H9 (cell line): ENCODE data around the gene OLA1. TPM values are rescaled to one million over a fixed set of nuclear protein-coding genes. Genes with fewer than 3 reads are reported as not detected.

ENCODE experiments used
- DNase-seq: peaks from one replicate; pipeline ENCODE4 v3.0.0-alpha.2; 2017
- H2AFZ ChIP-seq: one replicate; pipeline ENCODE4 v1.6.1; 2013; ENCODE audit warnings: mild to moderate bottlenecking, low read length, control low read depth, moderate library complexity
- H2AK5ac ChIP-seq: 2 replicates; pipeline ENCODE4 v1.6.1; 2013; ENCODE audit warnings: low read length, control low read depth, mixed read lengths; ENCODE audit not compliant: insufficient read length
- H2BK120ac ChIP-seq: one replicate; pipeline ENCODE4 v1.6.1; 2013; ENCODE audit warnings: low read depth, mild to moderate bottlenecking, low read length, control low read depth, inconsistent platforms; ENCODE audit not compliant: poor library complexity, severe bottlenecking
- H2BK12ac ChIP-seq: 2 replicates; pipeline ENCODE4 v1.6.1; 2013; ENCODE audit warnings: low read length, control low read depth, mixed read lengths, low read depth; ENCODE audit not compliant: insufficient read length
- H2BK15ac ChIP-seq: 2 replicates; pipeline ENCODE4 v1.6.1; 2013; ENCODE audit warnings: low read depth, low read length, control low read depth
- H2BK20ac ChIP-seq: one replicate; pipeline ENCODE4 v1.6.1; 2013; ENCODE audit warnings: low read depth, mild to moderate bottlenecking, low read length, control low read depth, inconsistent platforms; ENCODE audit not compliant: poor library complexity, severe bottlenecking
- H2BK5ac ChIP-seq: 2 replicates; pipeline ENCODE4 v1.6.1; 2013; ENCODE audit warnings: low read length, control low read depth, mixed read lengths; ENCODE audit not compliant: insufficient read length
- H3K14ac ChIP-seq: 2 replicates; pipeline ENCODE4 v1.6.1; 2013; ENCODE audit warnings: low read length, control low read depth; ENCODE audit not compliant: insufficient read depth
- H3K18ac ChIP-seq: 2 replicates; pipeline ENCODE4 v1.6.1; 2013; ENCODE audit warnings: low read depth, mild to moderate bottlenecking, mixed read lengths, low read length, control low read depth; ENCODE audit not compliant: insufficient read length
- H3K23ac ChIP-seq: 2 replicates; pipeline ENCODE4 v1.6.1; 2013; ENCODE audit warnings: low read length, control low read depth, mixed read lengths, low read depth; ENCODE audit not compliant: insufficient read length
- H3K23me2 ChIP-seq: 2 replicates; pipeline ENCODE4 v1.6.1; 2013; ENCODE audit warnings: low read depth, mild to moderate bottlenecking, mixed read lengths, low read length, control low read depth; ENCODE audit not compliant: insufficient read length, poor library complexity, severe bottlenecking
- H3K27ac ChIP-seq: 2 replicates; pipeline ENCODE4 v1.5.1; 2013; ENCODE audit warnings: low read length, control low read depth, mixed read lengths, low read depth; ENCODE audit not compliant: insufficient read length
- H3K27me3 ChIP-seq: 2 replicates; pipeline ENCODE4 v1.6.1; 2013; ENCODE audit warnings: low read length, control low read depth, inconsistent platforms; ENCODE audit not compliant: insufficient read depth
- H3K4ac ChIP-seq: 2 replicates; pipeline ENCODE4 v1.6.1; 2013; ENCODE audit warnings: low read depth, mild to moderate bottlenecking, control low read depth, inconsistent platforms, low read length, moderate library complexity
- H3K4me1 ChIP-seq: 2 replicates; pipeline ENCODE4 v1.6.1; 2013; ENCODE audit warnings: low read length, control low read depth, inconsistent platforms; ENCODE audit not compliant: insufficient read depth
- H3K4me2 ChIP-seq: 2 replicates; pipeline ENCODE4 v1.6.1; 2013; ENCODE audit warnings: low read length, control low read depth, mixed read lengths; ENCODE audit not compliant: insufficient read length, insufficient read depth
- H3K56ac ChIP-seq: 2 replicates; pipeline ENCODE4 v1.6.1; 2013; ENCODE audit warnings: low read depth, mild to moderate bottlenecking, mixed read lengths, low read length, control low read depth; ENCODE audit not compliant: insufficient read length
- H3K79me1 ChIP-seq: 2 replicates; pipeline ENCODE4 v1.6.1; 2013; ENCODE audit warnings: low read depth, mild to moderate bottlenecking, moderate library complexity, low read length, control low read depth, inconsistent platforms; ENCODE audit not compliant: insufficient read depth, poor library complexity, severe bottlenecking
- H3K79me2 ChIP-seq: 2 replicates; pipeline ENCODE4 v1.6.1; 2013; ENCODE audit warnings: low read length, control low read depth, inconsistent platforms; ENCODE audit not compliant: insufficient read depth
- H3K9ac ChIP-seq: 2 replicates; pipeline ENCODE4 v1.6.1; 2013; ENCODE audit warnings: low read length, control low read depth, mixed read lengths; ENCODE audit not compliant: insufficient read length; ENCODE audit errors: extremely low read depth
- H3K9me3 ChIP-seq: one replicate; pipeline ENCODE4 v1.6.1; 2013; ENCODE audit warnings: low read depth, low read length, inconsistent platforms; ENCODE audit not compliant: control insufficient read depth
- H3T11ph ChIP-seq: one replicate; pipeline ENCODE4 v1.6.1; 2013; ENCODE audit warnings: mild to moderate bottlenecking, low read length, control low read depth, inconsistent platforms
- H4K20me1 ChIP-seq: one replicate; pipeline ENCODE4 v1.6.1; 2013; ENCODE audit not compliant: control insufficient read depth, insufficient read length, insufficient read depth
- H4K5ac ChIP-seq: 2 replicates; pipeline ENCODE4 v1.6.1; 2013; ENCODE audit warnings: low read depth, mild to moderate bottlenecking, mixed read lengths, low read length, control low read depth; ENCODE audit not compliant: insufficient read length
- H4K8ac ChIP-seq: replicated peaks from 2 replicates; pipeline ENCODE4 v1.6.1; 2013; ENCODE audit warnings: low read length, control low read depth, mixed read lengths, low read depth; ENCODE audit not compliant: insufficient read length
- H4K91ac ChIP-seq: 2 replicates; pipeline ENCODE4 v1.6.1; 2013; ENCODE audit warnings: low read depth, mild to moderate bottlenecking, moderate library complexity, mixed read lengths, low read length, control low read depth; ENCODE audit not compliant: insufficient read length
- H3K27ac Mint-ChIP-seq, 3 experiments: 2 replicates in 2 of 3; 3 replicates in 1 of 3; pipeline ENCODE4 v1.8.0; 2020 to 2021; ENCODE audit warnings: mixed read lengths in 3 of 3, mild to moderate bottlenecking in 1 of 3, moderate library complexity in 1 of 3
- H3K27me3 Mint-ChIP-seq: 2 replicates; pipeline ENCODE4 v1.8.0; 2021; ENCODE audit warnings: low read depth, mild to moderate bottlenecking, moderate library complexity, mixed read lengths
- H3K36me3 Mint-ChIP-seq, 3 experiments: 2 replicates in 2 of 3; 3 replicates in 1 of 3; pipeline ENCODE4 v1.8.0; 2020 to 2021; ENCODE audit warnings: low read depth in 3 of 3, mixed read lengths in 3 of 3; ENCODE audit not compliant: insufficient read depth in 1 of 3
- H3K4me1 Mint-ChIP-seq, 2 experiments: 2 replicates each; pipeline ENCODE4 v1.8.0; 2020; ENCODE audit warnings: mixed read lengths in 2 of 2
- H3K4me3 Mint-ChIP-seq, 2 experiments: 2 replicates in 1 of 2; 3 replicates in 1 of 2; pipeline ENCODE4 v1.8.0; 2020 to 2021; ENCODE audit warnings: mild to moderate bottlenecking in 2 of 2, mixed read lengths in 2 of 2, moderate library complexity in 1 of 2
- H3K9me3 Mint-ChIP-seq, 2 experiments: 2 replicates in 1 of 2; 3 replicates in 1 of 2; pipeline ENCODE4 v1.8.0; 2020; ENCODE audit warnings: mild to moderate bottlenecking in 2 of 2, mixed read lengths in 2 of 2, moderate library complexity in 1 of 2
- WGBS: extraction: QIAGEN DNeasy Blood & Tissue Kit; methylation state at CpG from one replicate; pipeline ENCODE4 v1.1.7; 2013; ENCODE audit warnings: missing lambda C conversion rate, low lambda C conversion rate, mixed read lengths; ENCODE audit not compliant: insufficient read length; ENCODE audit errors: extremely low coverage; 5-methylcytosine and 5-hydroxymethylcytosine counted together
- total RNA-seq: library from RNA; stranded (reverse); gene quantifications from 2 replicates; pipeline ENCODE4 v1.2.1, GENCODE V29; 2021
- TF ChIP-seq, protein P1 (sequence below): fragments of 200-600 bp; sonication (generic); conservative IDR thresholded peaks from 3 replicates; pipeline ENCODE4 v1.8.0; 2021; ENCODE audit warnings: antibody characterized with exemption, mild to moderate bottlenecking

Gene OLA1
- total RNA-seq, 1 experiment from 2014 or later: 133 TPM

GRCh38 chr2:174161490-174161889 is 86.8 kb downstream of the OLA1 start:
- Histone ChIP-seq H4K20me1 (no peaks in the 10 kb centered on the region), H3K18ac (no peak overlapping the region), H3K27ac (no peak overlapping the region), H2BK120ac (no peak overlapping the region), H3K9me3 (no peaks in the 10 kb centered on the region), H3K27me3 (no peaks in the 10 kb centered on the region), H3T11ph (no peak overlapping the region), H3K14ac (no peak overlapping the region), H2BK20ac (no peak overlapping the region), H2BK12ac (no peak overlapping the region), H3K23ac (no peak overlapping the region), H4K8ac (no peak overlapping the region), H4K5ac (no peak overlapping the region), H4K91ac (no peak overlapping the region), H2BK5ac (no peak overlapping the region), H3K4me1 (no peaks in the 10 kb centered on the region), H3K4me2 (no peak overlapping the region), H3K79me1 (no peaks in the 10 kb centered on the region), H3K56ac (no peak overlapping the region), H3K79me2 (no peaks in the 10 kb centered on the region), H3K9ac (no peak overlapping the region), H2AK5ac (no peak overlapping the region), H2BK15ac (no peak overlapping the region), H2AFZ (no peak overlapping the region), H3K4ac (no peak overlapping the region), H3K23me2 (no peaks in the 10 kb centered on the region)
- no CpG with 5 or more reads among the region's 3 CpGs for WGBS
- H3K9me3 Mint-ChIP-seq: no peaks in the 10 kb centered on the region
- no peak for DNase-seq
- H3K36me3 Mint-ChIP-seq: peaks cover 0 to 1% (median 0%) of the 10 kb centered on the region in 3 experiments; a peak in 2 of 7 replicates
- H3K27ac Mint-ChIP-seq: no peak overlapping the region; a peak in 1 of 7 replicates
- no peaks in the 10 kb centered on the region for H3K27me3 Mint-ChIP-seq
- H3K4me1 Mint-ChIP-seq: no peaks in the 10 kb centered on the region
- no peak overlapping the region for H3K4me3 Mint-ChIP-seq
- TF ChIP-seq, protein P1, sequence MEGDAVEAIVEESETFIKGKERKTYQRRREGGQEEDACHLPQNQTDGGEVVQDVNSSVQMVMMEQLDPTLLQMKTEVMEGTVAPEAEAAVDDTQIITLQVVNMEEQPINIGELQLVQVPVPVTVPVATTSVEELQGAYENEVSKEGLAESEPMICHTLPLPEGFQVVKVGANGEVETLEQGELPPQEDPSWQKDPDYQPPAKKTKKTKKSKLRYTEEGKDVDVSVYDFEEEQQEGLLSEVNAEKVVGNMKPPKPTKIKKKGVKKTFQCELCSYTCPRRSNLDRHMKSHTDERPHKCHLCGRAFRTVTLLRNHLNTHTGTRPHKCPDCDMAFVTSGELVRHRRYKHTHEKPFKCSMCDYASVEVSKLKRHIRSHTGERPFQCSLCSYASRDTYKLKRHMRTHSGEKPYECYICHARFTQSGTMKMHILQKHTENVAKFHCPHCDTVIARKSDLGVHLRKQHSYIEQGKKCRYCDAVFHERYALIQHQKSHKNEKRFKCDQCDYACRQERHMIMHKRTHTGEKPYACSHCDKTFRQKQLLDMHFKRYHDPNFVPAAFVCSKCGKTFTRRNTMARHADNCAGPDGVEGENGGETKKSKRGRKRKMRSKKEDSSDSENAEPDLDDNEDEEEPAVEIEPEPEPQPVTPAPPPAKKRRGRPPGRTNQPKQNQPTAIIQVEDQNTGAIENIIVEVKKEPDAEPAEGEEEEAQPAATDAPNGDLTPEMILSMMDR: no peak
